MM.1S (cell line): Measurements from ENCODE around the gene SPDEF.

ENCODE experiments used
- DNase-seq: peaks from one replicate; pipeline ENCODE4 v3.0.0-alpha.2; 2015
- H2AFZ ChIP-seq: fragments of 300-600 bp; sonication (generic); 2 replicates; pipeline ENCODE4 v1.6.0; 2016; ENCODE audit warnings: antibody characterized with exemption, low read length
- H3F3A ChIP-seq: fragments of 300-600 bp; sonication (generic); 2 replicates; pipeline ENCODE4 v1.6.1; 2016; ENCODE audit warnings: mild to moderate bottlenecking, antibody characterized with exemption, low read length, moderate library complexity, mixed read lengths; ENCODE audit not compliant: insufficient read depth
- H3K27ac ChIP-seq: fragments of 300-600 bp; sonication (generic); 2 replicates; pipeline ENCODE4 v1.5.1; 2016; ENCODE audit warnings: mild to moderate bottlenecking, low read length
- H3K27me3 ChIP-seq: fragments of 300-600 bp; sonication (generic); replicated peaks from 2 replicates; pipeline ENCODE4 v1.6.0; 2016; ENCODE audit warnings: low read length; ENCODE audit not compliant: insufficient read depth
- H3K36me3 ChIP-seq: fragments of 300-600 bp; sonication (generic); replicated peaks from 2 replicates; pipeline ENCODE4 v1.6.1; 2016; ENCODE audit warnings: mild to moderate bottlenecking, low read length, mixed read lengths; ENCODE audit not compliant: insufficient read depth
- H3K4me1 ChIP-seq: fragments of 300-600 bp; sonication (generic); 2 replicates; pipeline ENCODE4 v1.6.1; 2016; ENCODE audit warnings: low read length, mixed read lengths
- H3K4me2 ChIP-seq: fragments of 300-600 bp; sonication (generic); 2 replicates; pipeline ENCODE4 v1.6.0; 2016; ENCODE audit warnings: low read depth, low read length
- H3K4me3 ChIP-seq: fragments of 300-600 bp; sonication (generic); 2 replicates; pipeline ENCODE4 v1.5.1; 2016; ENCODE audit warnings: low read length, mixed read lengths
- H3K79me2 ChIP-seq: fragments of 300-600 bp; sonication (generic); 2 replicates; pipeline ENCODE4 v1.6.1; 2016; ENCODE audit warnings: mixed run types, low read length, mixed read lengths
- H3K9ac ChIP-seq: fragments of 300-600 bp; sonication (generic); 2 replicates; pipeline ENCODE4 v1.6.1; 2016; ENCODE audit warnings: low read length, mixed read lengths
- H3K9me2 ChIP-seq: fragments of 300-600 bp; sonication (generic); replicated peaks from 2 replicates; pipeline ENCODE4 v1.6.1; 2016; ENCODE audit warnings: mild to moderate bottlenecking, low read length, mixed read lengths; ENCODE audit not compliant: insufficient read depth
- H3K9me3 ChIP-seq: fragments of 300-600 bp; sonication (generic); replicated peaks from 2 replicates; pipeline ENCODE4 v1.6.1; 2016; ENCODE audit warnings: mild to moderate bottlenecking, low read length, mixed read lengths; ENCODE audit not compliant: insufficient read depth
- H4K20me1 ChIP-seq: fragments of 300-600 bp; sonication (generic); 2 replicates; pipeline ENCODE4 v1.6.1; 2016; ENCODE audit warnings: mild to moderate bottlenecking, low read length, moderate library complexity, mixed read lengths; ENCODE audit not compliant: insufficient read depth
- EZH2 ChIP-seq: fragments of 300-600 bp; sonication (generic); optimal IDR thresholded peaks from 2 replicates; pipeline ENCODE3; 2017; ENCODE audit warnings: low read depth, mild to moderate bottlenecking, antibody characterized with exemption, low read length, mixed read lengths
- EZH2phosphoT487 ChIP-seq: fragments of 300-600 bp; sonication (generic); IDR thresholded peaks from 2 replicates; pipeline ENCODE4 v1.6.1; 2018; ENCODE audit warnings: antibody characterized with exemption, low read length
- TF ChIP-seq, protein P1 (sequence below): fragments of 300-600 bp; sonication (generic); IDR thresholded peaks from 2 replicates; pipeline ENCODE4 v1.5.1; 2016; ENCODE audit warnings: antibody characterized with exemption, low read length, mixed read lengths

SPDEF gene

DNA sequence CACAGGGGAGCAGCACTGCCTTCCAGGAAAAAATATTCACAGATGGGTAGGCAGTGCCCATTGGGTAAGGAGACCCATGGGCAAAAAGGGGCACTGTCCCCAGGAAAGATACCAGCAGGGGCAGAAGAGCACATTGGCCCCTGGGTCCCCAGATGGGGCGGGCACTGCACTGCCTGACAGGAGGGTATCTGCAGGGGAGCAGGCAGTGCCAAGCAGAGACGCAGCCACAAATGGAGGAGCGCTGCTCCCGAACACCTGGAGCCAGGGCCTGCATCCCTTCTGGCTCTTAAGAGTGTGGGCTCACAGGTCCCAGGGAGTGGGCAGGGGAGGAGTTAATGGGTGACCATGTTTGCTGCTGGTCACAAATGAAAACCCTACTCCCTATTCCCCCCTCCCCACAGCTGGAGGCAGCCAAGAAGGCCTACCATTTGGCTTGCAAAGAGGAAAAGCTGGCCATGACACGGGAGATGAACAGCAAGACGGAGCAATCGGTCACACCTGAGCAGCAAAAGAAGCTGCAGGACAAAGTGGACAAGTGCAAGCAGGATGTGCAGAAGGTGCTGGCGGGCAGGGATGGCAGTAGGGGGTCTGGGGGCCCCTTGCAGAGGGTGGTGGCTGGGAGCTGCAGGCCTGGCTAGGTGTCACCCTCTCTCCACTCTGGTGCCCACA is 27.0 kb downstream of the SPDEF start:
- Histone ChIP-seq H3K4me2 (no peak overlapping the region), H3K4me3 (no peak overlapping the region), H3K36me3 (no peaks in the 10 kb centered on the region), H3K4me1 (peaks cover 3% of the 10 kb centered on the region; the same call in 1 of the 2 replicates), H3K9ac (no peak overlapping the region), H3F3A (no peaks in the 10 kb centered on the region), H2AFZ (no peak overlapping the region), H3K27me3 (no peaks in the 10 kb centered on the region), H4K20me1 (no peaks in the 10 kb centered on the region), H3K79me2 (no peaks in the 10 kb centered on the region), H3K27ac (no peak overlapping the region), H3K9me2 (no peaks in the 10 kb centered on the region), H3K9me3 (no peaks in the 10 kb centered on the region)
- no peak for DNase-seq
- TF ChIP-seq EZH2 (no peak), EZH2phosphoT487 (no peak)
- TF ChIP-seq, protein P1, sequence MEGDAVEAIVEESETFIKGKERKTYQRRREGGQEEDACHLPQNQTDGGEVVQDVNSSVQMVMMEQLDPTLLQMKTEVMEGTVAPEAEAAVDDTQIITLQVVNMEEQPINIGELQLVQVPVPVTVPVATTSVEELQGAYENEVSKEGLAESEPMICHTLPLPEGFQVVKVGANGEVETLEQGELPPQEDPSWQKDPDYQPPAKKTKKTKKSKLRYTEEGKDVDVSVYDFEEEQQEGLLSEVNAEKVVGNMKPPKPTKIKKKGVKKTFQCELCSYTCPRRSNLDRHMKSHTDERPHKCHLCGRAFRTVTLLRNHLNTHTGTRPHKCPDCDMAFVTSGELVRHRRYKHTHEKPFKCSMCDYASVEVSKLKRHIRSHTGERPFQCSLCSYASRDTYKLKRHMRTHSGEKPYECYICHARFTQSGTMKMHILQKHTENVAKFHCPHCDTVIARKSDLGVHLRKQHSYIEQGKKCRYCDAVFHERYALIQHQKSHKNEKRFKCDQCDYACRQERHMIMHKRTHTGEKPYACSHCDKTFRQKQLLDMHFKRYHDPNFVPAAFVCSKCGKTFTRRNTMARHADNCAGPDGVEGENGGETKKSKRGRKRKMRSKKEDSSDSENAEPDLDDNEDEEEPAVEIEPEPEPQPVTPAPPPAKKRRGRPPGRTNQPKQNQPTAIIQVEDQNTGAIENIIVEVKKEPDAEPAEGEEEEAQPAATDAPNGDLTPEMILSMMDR, result no peak

DNA sequence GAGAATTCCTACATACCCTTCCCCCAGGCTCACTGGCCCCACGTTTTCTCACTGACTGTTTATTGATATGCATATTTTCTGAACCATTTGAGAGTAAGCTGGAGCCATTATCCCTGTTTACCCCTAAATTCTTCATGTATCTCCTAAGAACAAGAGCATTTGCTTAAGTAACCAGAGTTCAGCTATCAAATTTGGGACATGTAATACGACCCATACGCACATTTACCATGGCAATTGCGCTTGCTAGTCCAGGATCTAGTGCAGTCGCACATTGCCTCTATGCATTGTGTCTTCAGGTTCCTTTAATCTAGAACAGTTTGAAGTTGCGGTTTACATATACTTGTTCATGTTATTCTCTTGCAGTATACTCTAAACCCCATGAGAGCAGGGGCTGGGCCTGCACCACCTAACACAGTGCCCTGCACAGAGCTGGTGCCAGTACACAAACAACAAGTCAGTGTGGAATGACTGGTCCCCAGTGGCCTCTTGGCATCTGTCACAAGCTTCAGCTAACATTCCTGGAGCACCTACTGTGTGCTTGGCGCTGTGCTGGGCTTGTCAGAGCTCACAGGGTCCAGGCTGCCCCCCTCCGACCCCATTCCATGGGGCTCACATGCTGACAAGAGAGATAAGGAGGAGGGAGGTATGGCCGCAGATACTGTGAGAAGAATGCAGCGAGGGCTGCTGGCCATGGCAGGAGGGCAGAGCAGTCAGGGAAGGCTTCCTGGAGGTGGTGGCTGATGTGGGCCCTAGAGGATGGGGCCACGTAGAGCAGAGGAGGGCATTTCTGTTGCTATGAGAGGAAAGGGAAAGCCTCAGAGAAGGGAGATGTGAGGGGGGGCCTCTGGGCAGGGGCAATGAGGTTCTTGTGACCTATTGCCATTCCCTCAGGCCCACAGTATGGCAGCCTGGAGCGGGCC is 28.1 kb downstream of the SPDEF start:
- Histone ChIP-seq H3K4me1 (peaks cover 3% of the 10 kb centered on the region; the same call in 1 of the 2 replicates), H3K4me3 (no peak overlapping the region), H3K79me2 (no peaks in the 10 kb centered on the region), H4K20me1 (no peaks in the 10 kb centered on the region), H3K9me3 (no peaks in the 10 kb centered on the region), H3K9me2 (no peaks in the 10 kb centered on the region), H3K4me2 (peak overlapping the region; percentile 96; the same call in 1 of the 2 replicates), H3K9ac (peak overlapping the region; percentile 27; the same call in 1 of the 2 replicates), H3K27ac (no peak overlapping the region), H2AFZ (no peak overlapping the region), H3K27me3 (no peaks in the 10 kb centered on the region), H3F3A (no peaks in the 10 kb centered on the region), H3K36me3 (no peaks in the 10 kb centered on the region)
- TF ChIP-seq EZH2phosphoT487 (no peak), EZH2 (no peak)
- TF ChIP-seq, protein P1, result no peak
- no peak for DNase-seq

DNA sequence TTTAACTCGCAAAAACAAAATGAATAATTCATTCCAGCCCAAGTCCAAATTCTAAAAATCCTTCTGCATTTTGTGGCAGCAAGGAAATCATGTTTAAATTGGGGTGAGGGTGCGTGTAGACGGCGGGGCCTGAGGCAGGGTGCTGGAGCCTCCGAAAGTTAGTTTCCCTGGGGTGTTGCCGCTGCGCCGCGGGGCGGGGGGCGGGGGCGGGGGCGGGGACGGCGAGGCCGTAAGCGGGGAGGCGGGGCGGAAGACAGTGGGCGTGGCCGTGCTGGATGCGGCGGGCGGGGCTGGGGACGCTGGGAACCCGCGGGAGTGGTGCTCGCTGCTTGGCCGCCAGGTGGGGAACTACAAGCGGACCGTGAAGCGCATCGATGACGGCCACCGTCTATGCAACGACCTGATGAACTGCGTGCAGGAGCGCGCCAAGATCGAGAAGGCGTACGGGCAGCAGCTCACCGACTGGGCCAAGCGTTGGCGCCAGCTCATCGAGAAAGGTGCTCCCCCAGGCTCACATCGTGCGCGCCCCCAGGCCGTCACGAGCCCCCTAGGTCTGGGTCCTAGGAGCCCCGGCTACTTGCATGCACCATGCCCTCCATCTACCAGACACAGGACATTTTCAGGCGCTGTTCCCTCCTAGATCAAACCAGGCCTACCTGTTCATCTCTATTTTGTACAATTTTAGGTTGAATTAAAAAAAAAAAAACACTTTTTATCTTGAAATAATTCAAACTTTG is 29.0 kb downstream of the SPDEF start:
- H3K4me3 ChIP-seq, result peak overlapping the region; percentile 50
- H3K9me2 ChIP-seq, result no peaks in the 10 kb centered on the region
- no peaks in the 10 kb centered on the region for H3K79me2 ChIP-seq
- H3F3A ChIP-seq, result no peaks in the 10 kb centered on the region
- no peak overlapping the region for H3K27ac ChIP-seq
- no peaks in the 10 kb centered on the region for H3K36me3 ChIP-seq
- peak overlapping the region; percentile 83 for H2AFZ ChIP-seq
- no peaks in the 10 kb centered on the region for H3K27me3 ChIP-seq
- H4K20me1 ChIP-seq, result no peaks in the 10 kb centered on the region
- TF ChIP-seq EZH2phosphoT487, result no peak
- TF ChIP-seq, protein P1, result peak; percentile 56
- H3K4me2 ChIP-seq, result peak overlapping the region; percentile 96
- peak; percentile 91 for DNase-seq
- H3K9me3 ChIP-seq, result no peaks in the 10 kb centered on the region
- peak overlapping the region; percentile 27; the same call in 1 of the 2 replicates for H3K9ac ChIP-seq
- peaks cover 3% of the 10 kb centered on the region; the same call in 1 of the 2 replicates for H3K4me1 ChIP-seq
